ENCODE results near the gene PGK1. TPM values are rescaled to one million over a fixed set of nuclear protein-coding genes. Genes with fewer than 3 reads are reported as not detected.
"Not testable (repeated sequence)": the region's sequence is repeated elsewhere in the genome, so short reads cannot be mapped to it uniquely, and the experiment has no call there.

PGK1 gene
- total and polyA plus RNA-seq, 4 donors, result 82.3 to 508 (median 281) TPM

- 66 to 80% methylated on average over 1 of the region's 1 CpG for WGBS, 2 donors
- no peak for TF ChIP-seq CTCF (IDR thresholded peaks at IDR 0.05; ENCODE audit: control extremely low read depth, extremely low read depth)
- ATAC-seq (ENCODE audit: insufficient read depth, low FRiP score) (no peak), DNase-seq (peak in 1 of 3 donors; percentile 1)
- Histone ChIP-seq H3K9ac (ENCODE audit: insufficient read depth in 1 of 2, low read length in 2 of 2) (no peak overlapping the region), H3K27ac (ENCODE audit: low read depth in 1 of 2, low read length in 1 of 2) (no peak overlapping the region), H3K27me3 (ENCODE audit: control insufficient read depth in 3 of 3, insufficient read depth in 3 of 3, low read length in 2 of 3) (no peaks in the 10 kb centered on the region), H3K9me3 (ENCODE audit: control insufficient read depth in 4 of 4, insufficient read depth in 3 of 4, low read length in 3 of 4) (peaks cover 0 to 14% (median 7%) of the 10 kb centered on the region in 4 donors), H3K4me3 (no peak overlapping the region), H3K36me3 (ENCODE audit: control insufficient read depth in 4 of 4, insufficient read depth in 4 of 4, low read length in 4 of 4) (peaks cover 0 to 2% (median 0%) of the 10 kb centered on the region in 4 donors), H3K4me1 (ENCODE audit: control insufficient read depth in 5 of 5, insufficient read depth in 5 of 5, low read length in 5 of 5) (no peaks in the 10 kb centered on the region)
These were observed 37.9 kb upstream of the PGK1 start for GRCh38 chrX:78066110-78066509.

DNA sequence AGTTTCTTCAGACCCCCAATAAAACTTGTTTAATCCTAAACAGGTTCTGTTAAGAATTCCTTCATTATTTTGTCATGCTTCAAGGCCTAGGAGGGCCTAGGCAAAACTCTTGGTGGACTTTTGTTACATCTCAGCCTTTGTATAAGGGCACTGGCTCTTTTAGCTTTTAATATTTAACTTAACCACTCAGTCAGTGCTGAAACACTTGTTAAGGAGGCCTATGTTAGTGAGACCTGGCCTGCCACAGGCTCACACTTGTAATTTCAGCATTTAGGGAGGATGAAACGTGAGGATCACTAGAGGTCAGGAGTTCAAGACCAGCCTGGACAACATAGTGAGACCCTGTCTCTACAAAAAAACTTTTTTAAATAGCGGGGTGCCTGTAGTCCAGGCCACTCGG, 32.7 kb upstream of the PGK1 start:
- H3K9me3 ChIP-seq (ENCODE audit: control insufficient read depth in 4 of 4, insufficient read depth in 3 of 4, low read length in 3 of 4), result peaks cover 0 to 15% (median 6%) of the 10 kb centered on the region in 4 donors
- ATAC-seq (ENCODE audit: insufficient read depth, low FRiP score), result no peak
- peak in 1 of 3 donors; percentile 23 for DNase-seq
- H3K9ac ChIP-seq (ENCODE audit: insufficient read depth in 1 of 2, low read length in 2 of 2), result no peak overlapping the region
- TF ChIP-seq CTCF (IDR thresholded peaks at IDR 0.05; ENCODE audit: control extremely low read depth, extremely low read depth), result no peak
- no peak overlapping the region for H3K4me3 ChIP-seq
- WGBS, 2 donors, result 75 to 94% methylated on average over 3 of the region's 3 CpGs
- H3K36me3 ChIP-seq (ENCODE audit: control insufficient read depth in 4 of 4, insufficient read depth in 4 of 4, low read length in 4 of 4), result no peaks in the 10 kb centered on the region
- no peaks in the 10 kb centered on the region for H3K4me1 ChIP-seq (ENCODE audit: control insufficient read depth in 5 of 5, insufficient read depth in 5 of 5, low read length in 5 of 5)
- no peaks in the 10 kb centered on the region for H3K27me3 ChIP-seq (ENCODE audit: control insufficient read depth in 3 of 3, insufficient read depth in 3 of 3, low read length in 2 of 3)
- H3K27ac ChIP-seq (ENCODE audit: low read depth in 1 of 2, low read length in 1 of 2), result no peak overlapping the region

GRCh38 chrX:78073147-78074077, 30.6 kb upstream of the PGK1 start:
- not testable (repeated sequence) for H3K9ac ChIP-seq (ENCODE audit: insufficient read depth in 1 of 2, low read length in 2 of 2); DNase-seq; H3K4me1 ChIP-seq (ENCODE audit: control insufficient read depth in 5 of 5, insufficient read depth in 5 of 5, low read length in 5 of 5); H3K27ac ChIP-seq (ENCODE audit: low read depth in 1 of 2, low read length in 1 of 2); ATAC-seq (ENCODE audit: insufficient read depth, low FRiP score); H3K36me3 ChIP-seq (ENCODE audit: control insufficient read depth in 4 of 4, insufficient read depth in 4 of 4, low read length in 4 of 4); H3K27me3 ChIP-seq (ENCODE audit: control insufficient read depth in 3 of 3, insufficient read depth in 3 of 3, low read length in 2 of 3); H3K4me3 ChIP-seq
- WGBS, 2 donors, result 89 to 93% methylated on average over 14 of the region's 14 CpGs
- H3K9me3 ChIP-seq (ENCODE audit: control insufficient read depth in 4 of 4, insufficient read depth in 3 of 4, low read length in 3 of 4), result peaks cover 0 to 15% (median 5%) of the 10 kb centered on the region in 4 donors

GRCh38 chrX:78074088-78074487, 30.0 kb upstream of the PGK1 start:
- H3K9ac ChIP-seq (ENCODE audit: insufficient read depth in 1 of 2, low read length in 2 of 2), result no peak overlapping the region
- H3K4me1 ChIP-seq (ENCODE audit: control insufficient read depth in 5 of 5, insufficient read depth in 5 of 5, low read length in 5 of 5), result no peaks in the 10 kb centered on the region
- no peaks in the 10 kb centered on the region for H3K36me3 ChIP-seq (ENCODE audit: control insufficient read depth in 4 of 4, insufficient read depth in 4 of 4, low read length in 4 of 4)
- no peak for TF ChIP-seq CTCF (IDR thresholded peaks at IDR 0.05; ENCODE audit: control extremely low read depth, extremely low read depth)
- no peak overlapping the region for H3K27ac ChIP-seq (ENCODE audit: low read depth in 1 of 2, low read length in 1 of 2)
- no peaks in the 10 kb centered on the region for H3K27me3 ChIP-seq (ENCODE audit: control insufficient read depth in 3 of 3, insufficient read depth in 3 of 3, low read length in 2 of 3)
- peaks cover 0 to 9% (median 2%) of the 10 kb centered on the region in 4 donors for H3K9me3 ChIP-seq (ENCODE audit: control insufficient read depth in 4 of 4, insufficient read depth in 3 of 4, low read length in 3 of 4)
- H3K4me3 ChIP-seq, result no peak overlapping the region
- ATAC-seq (ENCODE audit: insufficient read depth, low FRiP score) (no peak), DNase-seq (no peak)

Data from lung (tissue), 12 donors.